Measurements from ENCODE around the gene GABARAPL2.

DNA sequence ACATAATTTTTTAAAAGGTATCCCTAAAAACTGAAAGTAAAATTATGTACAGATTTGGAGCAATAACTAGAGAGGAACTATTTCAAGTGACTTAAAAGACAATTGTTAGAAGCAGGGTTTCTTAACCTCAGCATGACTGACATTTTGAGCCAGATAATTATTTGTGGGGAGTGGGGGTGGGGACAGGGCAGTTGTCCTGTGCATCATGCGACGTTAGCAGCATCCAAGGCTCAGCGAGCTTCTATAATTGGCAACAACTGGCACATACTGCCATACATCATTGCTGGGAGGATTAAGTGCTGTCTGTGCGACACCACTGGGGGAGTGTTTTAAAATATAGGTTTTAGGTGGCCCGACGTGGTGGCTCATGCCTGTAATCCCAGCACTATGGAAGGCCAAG is 27.1 kb downstream of the GABARAPL2 start:
- TF ChIP-seq POLR2A (IDR thresholded peaks at IDR 0.05; ENCODE audit: low read depth, low read length) (no peak), TAF1 (IDR thresholded peaks at IDR 0.05; ENCODE audit: borderline replicate concordance, low read depth, low read length) (no peak), POLR2AphosphoS5 (IDR thresholded peaks at IDR 0.05; ENCODE audit: low read depth, low read length) (no peak)
